Measurements from ENCODE around the gene NDUFA12. TPM values are rescaled to one million over a fixed set of nuclear protein-coding genes. Genes with fewer than 3 reads are reported as not detected.

The NDUFA12 gene
- total and polyA plus RNA-seq, 4 donors: 53.3 to 152 (median 87.7) TPM

DNA sequence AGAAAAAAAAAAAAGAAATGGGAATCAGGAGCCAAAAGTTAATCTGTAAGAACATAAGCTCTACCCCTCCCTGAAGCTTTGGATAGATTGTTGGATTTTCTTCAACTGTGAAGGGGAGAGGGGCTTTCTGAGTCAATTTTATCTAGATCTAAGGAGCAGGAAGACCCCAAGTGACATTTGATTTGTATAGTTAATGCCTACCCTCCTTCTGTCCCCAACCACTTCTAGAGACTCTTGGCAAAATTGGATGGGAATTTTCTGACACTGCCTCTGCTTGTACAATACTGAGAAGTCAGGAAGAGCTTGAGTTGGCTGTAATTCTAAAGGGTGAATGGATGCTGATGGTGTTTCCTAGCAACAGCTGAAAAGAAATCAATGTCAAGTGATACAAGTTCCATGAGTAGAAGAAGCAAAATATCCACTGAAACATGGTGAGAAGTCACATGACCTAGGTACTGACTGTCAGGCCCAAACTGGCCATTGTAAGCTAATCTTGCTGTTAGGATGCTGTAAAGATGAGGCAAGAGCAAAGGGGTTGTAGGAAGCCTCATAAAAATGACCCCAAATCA lies 42.2 kb downstream of the NDUFA12 start:
- Histone ChIP-seq H3K4me1 (ENCODE audit: control insufficient read depth in 5 of 5, insufficient read depth in 5 of 5, low read length in 5 of 5) (peaks cover 0 to 5% (median 0%) of the 10 kb centered on the region in 5 donors), H3K27me3 (ENCODE audit: control insufficient read depth in 3 of 3, insufficient read depth in 3 of 3, low read length in 2 of 3) (no peaks in the 10 kb centered on the region), H3K36me3 (ENCODE audit: control insufficient read depth in 4 of 4, insufficient read depth in 4 of 4, low read length in 4 of 4) (no peaks in the 10 kb centered on the region), H3K9ac (ENCODE audit: insufficient read depth in 1 of 2, low read length in 2 of 2) (no peak overlapping the region), H3K27ac (ENCODE audit: low read depth in 1 of 2, low read length in 1 of 2) (no peak overlapping the region), H3K4me3 (no peak overlapping the region), H3K9me3 (ENCODE audit: control insufficient read depth in 4 of 4, insufficient read depth in 3 of 4, low read length in 3 of 4) (no peaks in the 10 kb centered on the region)
- DNase-seq (no peak), ATAC-seq (ENCODE audit: insufficient read depth, low FRiP score) (no peak)
- TF ChIP-seq, protein P1, sequence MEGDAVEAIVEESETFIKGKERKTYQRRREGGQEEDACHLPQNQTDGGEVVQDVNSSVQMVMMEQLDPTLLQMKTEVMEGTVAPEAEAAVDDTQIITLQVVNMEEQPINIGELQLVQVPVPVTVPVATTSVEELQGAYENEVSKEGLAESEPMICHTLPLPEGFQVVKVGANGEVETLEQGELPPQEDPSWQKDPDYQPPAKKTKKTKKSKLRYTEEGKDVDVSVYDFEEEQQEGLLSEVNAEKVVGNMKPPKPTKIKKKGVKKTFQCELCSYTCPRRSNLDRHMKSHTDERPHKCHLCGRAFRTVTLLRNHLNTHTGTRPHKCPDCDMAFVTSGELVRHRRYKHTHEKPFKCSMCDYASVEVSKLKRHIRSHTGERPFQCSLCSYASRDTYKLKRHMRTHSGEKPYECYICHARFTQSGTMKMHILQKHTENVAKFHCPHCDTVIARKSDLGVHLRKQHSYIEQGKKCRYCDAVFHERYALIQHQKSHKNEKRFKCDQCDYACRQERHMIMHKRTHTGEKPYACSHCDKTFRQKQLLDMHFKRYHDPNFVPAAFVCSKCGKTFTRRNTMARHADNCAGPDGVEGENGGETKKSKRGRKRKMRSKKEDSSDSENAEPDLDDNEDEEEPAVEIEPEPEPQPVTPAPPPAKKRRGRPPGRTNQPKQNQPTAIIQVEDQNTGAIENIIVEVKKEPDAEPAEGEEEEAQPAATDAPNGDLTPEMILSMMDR (IDR thresholded peaks at IDR 0.05; ENCODE audit: control extremely low read depth, extremely low read depth): no peak

DNA sequence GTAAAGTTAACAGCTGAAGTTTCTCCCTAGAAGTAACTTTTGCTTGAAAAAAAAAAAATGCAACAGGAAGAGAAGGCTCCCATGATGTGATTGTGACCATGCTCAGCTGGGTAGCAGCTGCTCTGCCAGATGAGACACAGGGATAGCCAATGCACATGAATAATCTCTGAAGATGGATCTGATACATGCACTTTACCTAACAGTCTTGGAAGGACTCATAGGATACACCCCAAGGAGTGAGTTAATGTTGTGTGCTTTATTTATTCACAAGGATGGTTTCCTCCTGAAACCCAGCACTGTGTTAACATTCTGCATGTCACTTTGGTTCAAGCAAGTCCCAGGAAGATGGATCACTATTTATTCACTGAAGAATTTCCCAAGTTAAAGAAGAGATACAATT lies 46.5 kb downstream of the NDUFA12 start:
- Histone ChIP-seq H3K4me1 (ENCODE audit: control insufficient read depth in 5 of 5, insufficient read depth in 5 of 5, low read length in 5 of 5) (peaks cover 0 to 5% (median 0%) of the 10 kb centered on the region in 5 donors), H3K36me3 (ENCODE audit: control insufficient read depth in 4 of 4, insufficient read depth in 4 of 4, low read length in 4 of 4) (no peaks in the 10 kb centered on the region), H3K9me3 (ENCODE audit: control insufficient read depth in 4 of 4, insufficient read depth in 3 of 4, low read length in 3 of 4) (no peaks in the 10 kb centered on the region), H3K4me3 (no peak overlapping the region), H3K27ac (ENCODE audit: low read depth in 1 of 2, low read length in 1 of 2) (no peak overlapping the region), H3K27me3 (ENCODE audit: control insufficient read depth in 3 of 3, insufficient read depth in 3 of 3, low read length in 2 of 3) (no peaks in the 10 kb centered on the region), H3K9ac (ENCODE audit: insufficient read depth in 1 of 2, low read length in 2 of 2) (no peak overlapping the region)
- ATAC-seq (ENCODE audit: insufficient read depth, low FRiP score) (no peak), DNase-seq (peak; percentile 14 to 57 (median 26))
- TF ChIP-seq, protein P1 (IDR thresholded peaks at IDR 0.05; ENCODE audit: control extremely low read depth, extremely low read depth): no peak

DNA sequence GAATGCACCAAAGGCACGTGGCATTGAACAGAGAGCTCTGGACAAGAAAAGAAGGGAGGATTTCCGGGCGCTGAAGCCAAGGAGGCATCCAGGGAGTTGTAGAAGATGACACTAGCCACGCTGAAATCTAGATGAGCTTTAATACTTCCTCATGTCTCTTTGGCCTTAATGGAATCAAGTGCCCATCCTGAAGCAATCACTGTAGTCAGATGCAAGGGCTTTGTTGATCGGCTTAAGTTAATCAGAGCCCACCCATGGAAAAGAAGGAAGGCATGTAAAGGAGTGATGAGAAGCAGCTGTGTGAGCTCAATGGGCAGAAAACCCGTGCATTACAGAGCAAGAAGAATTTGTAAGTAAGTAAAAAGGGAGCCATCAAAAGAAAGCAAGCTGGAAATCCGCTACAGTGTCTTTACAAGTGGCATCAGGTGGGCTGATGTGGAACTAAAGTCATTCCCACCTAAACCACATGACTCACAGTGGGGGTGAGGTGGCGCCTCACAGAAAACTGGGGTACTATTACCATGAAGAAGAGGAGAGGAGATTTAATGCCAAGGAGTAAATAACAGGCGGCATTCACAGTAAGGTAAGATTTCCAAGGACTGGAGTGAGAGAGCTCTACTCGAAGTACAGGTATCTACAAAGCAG lies 48.4 kb downstream of the NDUFA12 start:
- Histone ChIP-seq H3K27ac (ENCODE audit: low read depth in 1 of 2, low read length in 1 of 2) (peak overlapping the region in 1 of 2 donors; percentile 78), H3K9ac (ENCODE audit: insufficient read depth in 1 of 2, low read length in 2 of 2) (no peak overlapping the region), H3K36me3 (ENCODE audit: control insufficient read depth in 4 of 4, insufficient read depth in 4 of 4, low read length in 4 of 4) (no peaks in the 10 kb centered on the region), H3K4me1 (ENCODE audit: control insufficient read depth in 5 of 5, insufficient read depth in 5 of 5, low read length in 5 of 5) (peaks cover 0 to 5% (median 0%) of the 10 kb centered on the region in 5 donors), H3K4me3 (no peak overlapping the region), H3K27me3 (ENCODE audit: control insufficient read depth in 3 of 3, insufficient read depth in 3 of 3, low read length in 2 of 3) (no peaks in the 10 kb centered on the region), H3K9me3 (ENCODE audit: control insufficient read depth in 4 of 4, insufficient read depth in 3 of 4, low read length in 3 of 4) (no peaks in the 10 kb centered on the region)
- WGBS, 2 donors: 88 to 91% methylated on average over 10 of the region's 10 CpGs
- DNase-seq: no peak
- no peak for ATAC-seq (ENCODE audit: insufficient read depth, low FRiP score)
- TF ChIP-seq, protein P1 (IDR thresholded peaks at IDR 0.05; ENCODE audit: control extremely low read depth, extremely low read depth): no peak
